Panc1 (cell line): ENCODE results near the gene ARHGAP4. TPM values are rescaled to one million over a fixed set of nuclear protein-coding genes. Genes with fewer than 3 reads are reported as not detected.

Experiments
- ATAC-seq: fragments of 200-7000 bp; cut with Tn5 transposase; 2 replicates; pipeline ENCODE4 v1.9.1; 2020; ENCODE audit warnings: mild to moderate bottlenecking, moderate library complexity
- BruUV-seq: library from RNA; stranded (reverse); fragments of 400-500 nt; replicated peaks from 2 replicates; lab custom pipeline; 2021; lab: Mats Ljungman, UMichigan
- CTCF ChIA-PET: fragments of 300-600 bp; sonication (Branson Sonifier 250); formaldehyde crosslinking; loops from one replicate; lab custom pipeline; 2022; ENCODE audit warnings: antibody characterized with exemption; lab: Charles Lee
- POLR2A ChIA-PET: fragments of 300-600 bp; sonication (Branson Sonifier 250); formaldehyde crosslinking; loops from one replicate; lab custom pipeline; 2022; ENCODE audit warnings: antibody characterized with exemption; lab: Charles Lee
- DNase-seq: peaks from one replicate; pipeline ENCODE4 v3.0.0-alpha.2; 2010; ENCODE audit warnings: low read depth, low spot score
- H3K27ac ChIP-seq: 2 replicates; pipeline ENCODE4 v1.5.1; 2011; ENCODE audit warnings: mild to moderate bottlenecking, low read length, inconsistent platforms
- H3K27me3 ChIP-seq: fragments of 200-500 bp; sonication (Bioruptor generic); 2 replicates; pipeline ENCODE4 v1.6.0; 2014; ENCODE audit warnings: low read length, inconsistent platforms; ENCODE audit not compliant: control insufficient read depth, insufficient read depth
- H3K36me3 ChIP-seq: fragments of 200-500 bp; sonication (Bioruptor generic); 2 replicates; pipeline ENCODE4 v1.5.1; 2014; ENCODE audit warnings: inconsistent platforms, mild to moderate bottlenecking, low read length, moderate library complexity; ENCODE audit not compliant: control insufficient read depth, insufficient read depth
- H3K4me1 ChIP-seq: 2 replicates; pipeline ENCODE4 v1.5.1; 2011; ENCODE audit warnings: inconsistent platforms, mild to moderate bottlenecking, low read length, moderate library complexity; ENCODE audit not compliant: control insufficient read depth, insufficient read depth
- H3K4me3 ChIP-seq, 2 experiments: 2 replicates each; pipeline ENCODE4 v1.5.1; 2011 to 2012; ENCODE audit warnings: low read depth in 2 of 2, low read length in 2 of 2, mild to moderate bottlenecking in 2 of 2, inconsistent platforms in 1 of 2, moderate library complexity in 1 of 2
- H3K9me3 ChIP-seq: fragments of 200-500 bp; sonication (Bioruptor generic); 2 replicates; pipeline ENCODE4 v1.5.1; 2014; ENCODE audit warnings: low read depth, mild to moderate bottlenecking, inconsistent platforms, low read length, moderate library complexity; ENCODE audit not compliant: control insufficient read depth, insufficient read depth
- POLR2AphosphoS5 ChIP-seq: IDR thresholded peaks from 2 replicates; pipeline ENCODE4 v1.6.1; 2012; ENCODE audit warnings: mild to moderate bottlenecking, low read depth, low read length, moderate library complexity
- REST ChIP-seq, 2 experiments: IDR thresholded peaks; 2 replicates each; pipeline ENCODE4 v1.6.1; 2011 to 2012; ENCODE audit warnings: low read depth in 2 of 2, control low read depth in 1 of 2, low read length in 1 of 2, mild to moderate bottlenecking in 1 of 2, moderate library complexity in 1 of 2; ENCODE audit not compliant: insufficient read depth in 1 of 2
- SIN3A ChIP-seq: IDR thresholded peaks from 2 replicates; pipeline ENCODE4 v1.6.1; 2012; ENCODE audit warnings: low read depth, mild to moderate bottlenecking, low read length, moderate library complexity, borderline replicate concordance; ENCODE audit not compliant: insufficient read depth
- TCF7L2 ChIP-seq: IDR thresholded peaks from 2 replicates; pipeline ENCODE4 v1.6.1; 2011; ENCODE audit warnings: mild to moderate bottlenecking, low read depth, low read length, inconsistent platforms
- in situ Hi-C: cut with HindIII; loops from 2 replicates; pipeline ENCODE4 v1.10.0; 2016; ENCODE audit warnings: low sequenced_read_pairs, low pct_unique_long_range_greater_than_20kb
- intact Hi-C: fragments of 100-400 bp; cut with micrococcal nuclease; formaldehyde crosslinking; loops from one replicate; pipeline ENCODE4 v1.10.0; 2022; ENCODE audit not compliant: unreplicated experiment
- total RNA-seq: library from RNA; stranded (reverse); gene quantifications from one replicate; pipeline ENCODE4 v1.2.1, GENCODE V29; 2021; ENCODE audit not compliant: unreplicated experiment
- TF ChIP-seq, protein P1 (sequence below): fragments of 450-650 bp; IDR thresholded peaks from 2 replicates; pipeline ENCODE4 v1.5.1; 2017; ENCODE audit warnings: mild to moderate bottlenecking

The ARHGAP4 gene
- total RNA-seq, 1 experiment from 2014 or later: 225 TPM

DNA sequence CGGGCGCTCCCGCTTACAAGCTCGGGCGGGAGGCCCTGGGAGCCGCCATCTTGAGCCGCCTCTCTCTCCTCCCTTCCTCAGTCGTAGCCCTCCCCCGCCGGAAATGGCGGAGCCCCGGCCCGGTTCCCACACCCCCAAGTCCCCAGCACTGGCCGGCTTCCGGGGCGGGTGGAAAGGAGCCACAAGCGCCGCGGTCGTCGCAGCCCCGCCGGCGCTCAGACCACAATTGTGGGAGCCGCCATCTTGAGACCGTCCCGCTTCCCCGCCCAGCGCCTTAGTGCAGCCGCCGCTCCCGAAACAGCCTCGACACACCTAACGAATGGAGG is 45.0 kb upstream of the ARHGAP4 start:
- DNase-seq (no peak), ATAC-seq (peak; percentile 74)
- Histone ChIP-seq H3K27me3 (no peaks in the 10 kb centered on the region), H3K4me1 (peaks cover 39% of the 10 kb centered on the region), H3K9me3 (no peaks in the 10 kb centered on the region), H3K36me3 (no peaks in the 10 kb centered on the region; the same call in 1 of the 2 replicates), H3K4me3 (peak overlapping the region; percentile 95 to 98), H3K27ac (peak overlapping the region; percentile 99)
- CTCF ChIA-PET: interaction anchor here (0.7 kb wide), 1 partner anchor 481 kb away, joined by 3 read pairs; no protein-coding TSS in a partner anchor
- BruUV-seq: no TSS peak
- intact Hi-C loops (no loop called here), in situ Hi-C loops (no loop called here)
- TF ChIP-seq SIN3A (no peak), POLR2AphosphoS5 (peak; percentile 49; the same call in 1 of the 2 replicates), TCF7L2 (peak; percentile 47; the same call in 1 of the 2 replicates), REST (IDR thresholded peaks at IDR 0.05; ENCODE audit: insufficient read depth in 1 of 2, low read depth in 2 of 2, low read length in 1 of 2) (no peak)
- TF ChIP-seq, protein P1, sequence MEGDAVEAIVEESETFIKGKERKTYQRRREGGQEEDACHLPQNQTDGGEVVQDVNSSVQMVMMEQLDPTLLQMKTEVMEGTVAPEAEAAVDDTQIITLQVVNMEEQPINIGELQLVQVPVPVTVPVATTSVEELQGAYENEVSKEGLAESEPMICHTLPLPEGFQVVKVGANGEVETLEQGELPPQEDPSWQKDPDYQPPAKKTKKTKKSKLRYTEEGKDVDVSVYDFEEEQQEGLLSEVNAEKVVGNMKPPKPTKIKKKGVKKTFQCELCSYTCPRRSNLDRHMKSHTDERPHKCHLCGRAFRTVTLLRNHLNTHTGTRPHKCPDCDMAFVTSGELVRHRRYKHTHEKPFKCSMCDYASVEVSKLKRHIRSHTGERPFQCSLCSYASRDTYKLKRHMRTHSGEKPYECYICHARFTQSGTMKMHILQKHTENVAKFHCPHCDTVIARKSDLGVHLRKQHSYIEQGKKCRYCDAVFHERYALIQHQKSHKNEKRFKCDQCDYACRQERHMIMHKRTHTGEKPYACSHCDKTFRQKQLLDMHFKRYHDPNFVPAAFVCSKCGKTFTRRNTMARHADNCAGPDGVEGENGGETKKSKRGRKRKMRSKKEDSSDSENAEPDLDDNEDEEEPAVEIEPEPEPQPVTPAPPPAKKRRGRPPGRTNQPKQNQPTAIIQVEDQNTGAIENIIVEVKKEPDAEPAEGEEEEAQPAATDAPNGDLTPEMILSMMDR: no peak
- POLR2A ChIA-PET: interaction anchor here (0.9 kb wide), 1 partner anchor 127 kb away, joined by 3 read pairs; the partner anchor contains the start of gene MECP2

DNA sequence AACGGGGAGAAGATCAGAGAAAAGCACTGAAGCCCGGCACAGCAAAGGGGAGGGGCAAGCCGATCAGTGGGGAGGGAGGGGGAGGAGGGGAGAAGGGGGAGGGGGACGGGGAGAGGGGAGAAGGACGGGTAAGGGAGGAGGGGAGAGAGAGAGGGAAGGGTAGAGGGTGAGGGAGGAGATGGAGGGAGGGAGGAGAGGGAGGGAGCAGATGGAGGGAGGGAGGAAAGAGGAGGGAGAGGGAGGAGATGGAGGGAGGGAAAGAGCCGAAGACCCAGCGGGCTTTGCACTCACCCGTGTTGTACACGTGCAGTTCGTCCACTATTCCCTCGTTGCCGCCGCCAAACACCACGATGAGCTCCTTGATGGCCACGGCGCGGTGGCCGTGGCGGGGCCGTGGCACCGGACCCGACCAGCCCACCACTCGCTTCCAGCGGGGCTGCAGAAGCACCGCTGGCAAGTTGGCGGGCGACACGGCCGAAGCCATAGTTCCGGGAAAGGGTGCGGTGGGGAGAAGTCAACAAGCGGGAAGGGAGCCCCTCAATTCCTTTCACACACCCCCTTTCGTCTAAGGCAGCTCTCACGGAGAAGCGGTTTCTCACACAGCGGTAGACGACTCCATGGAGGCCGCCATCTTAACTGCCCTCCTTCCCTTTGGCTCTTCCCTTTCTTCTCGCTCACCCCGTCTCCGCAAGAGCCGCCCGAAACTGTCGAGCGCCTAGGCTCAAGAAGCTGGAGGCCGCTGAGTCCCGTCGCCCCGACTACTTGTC is 44.5 kb upstream of the ARHGAP4 start:
- H3K4me3 ChIP-seq: peak overlapping the region; percentile 95 to 98
- DNase-seq: no peak
- intact Hi-C loops (no loop called here), in situ Hi-C loops (no loop called here)
- H3K4me1 ChIP-seq: peaks cover 39% of the 10 kb centered on the region
- H3K9me3 ChIP-seq: no peaks in the 10 kb centered on the region
- CTCF ChIA-PET: interaction anchor here (0.7 kb wide), 2 partner anchors 48 to 480 kb away, joined by 3 read pairs; no protein-coding TSS in a partner anchor
- H3K27me3 ChIP-seq: no peaks in the 10 kb centered on the region
- POLR2A ChIA-PET: interaction anchor here (0.6 to 0.7 kb wide), 4 partner anchors 21 to 440 kb away, joined by 3 to 5 read pairs (median 4); no protein-coding TSS in a partner anchor
- peak overlapping the region; percentile 99 for H3K27ac ChIP-seq
- H3K36me3 ChIP-seq: no peaks in the 10 kb centered on the region; the same call in 1 of the 2 replicates
- TF ChIP-seq SIN3A (0 out of 2 replicates have a peak, but pooled peaks have one; percentile 68), TCF7L2 (peak; percentile 34), POLR2AphosphoS5 (peak; percentile 51), REST (IDR thresholded peaks at IDR 0.05; ENCODE audit: insufficient read depth in 1 of 2, low read depth in 2 of 2, low read length in 1 of 2) (no peak)
- TF ChIP-seq, protein P1: no peak
- BruUV-seq: TSS peak; percentile 76
- ATAC-seq: peak; percentile 23
